HepG2 (cell line): ENCODE measurements around the gene GRAMD4. TPM values are rescaled to one million over a fixed set of nuclear protein-coding genes. Genes with fewer than 3 reads are reported as not detected.
A peak's percentile ranks its signal among the peaks of the same experiment; 100 is the strongest.

Experiments used
- NCOR1 ChIP-seq: fragments of 200-600 bp; sonication (generic); IDR thresholded peaks from 2 replicates; pipeline ENCODE4 v1.7.0; 2017; ENCODE audit warnings: antibody characterized with exemption, low read length, borderline replicate concordance
- NR2F2 ChIP-seq: IDR thresholded peaks from 2 replicates; pipeline ENCODE4 v1.6.1; 2012; ENCODE audit warnings: low read depth, inconsistent platforms, borderline replicate concordance
- PAF1 ChIP-seq: IDR thresholded peaks from 2 replicates; pipeline ENCODE4 v1.6.1; 2016; ENCODE audit warnings: missing genetic modification reagents, missing compliant biosample characterization
- SKI ChIP-seq: fragments of 450-650 bp; IDR thresholded peaks from one replicate; pipeline ENCODE4 v1.6.1; 2018; ENCODE audit warnings: mild to moderate bottlenecking; ENCODE audit not compliant: partially characterized antibody
- SNAPC2 ChIP-seq: sonication (generic); formaldehyde crosslinking; IDR thresholded peaks from 2 replicates; pipeline ENCODE4 v1.8.1; 2022; ENCODE audit warnings: mild to moderate bottlenecking, missing genetic modification reagents
- STAG1 ChIP-seq: sonication (generic); formaldehyde crosslinking; IDR thresholded peaks from 2 replicates; pipeline ENCODE4 v1.4.0; 2020; ENCODE audit warnings: missing genetic modification reagents
- TCF12 ChIP-seq, 2 experiments: fragments of 450-650 bp in 1 of 2; sonication (generic) in 1 of 2; formaldehyde crosslinking in 1 of 2; IDR thresholded peaks; 2 replicates each; pipeline versions ENCODE4 v1.6.1 to v1.8.0; 2017 to 2022; ENCODE audit warnings: antibody characterized with exemption in 1 of 2, mild to moderate bottlenecking in 1 of 2, missing genetic modification reagents in 1 of 2, moderate library complexity in 1 of 2
- TCF7 ChIP-seq: sonication (generic); IDR thresholded peaks from 2 replicates; pipeline ENCODE4 v1.6.1; 2016; ENCODE audit warnings: antibody characterized with exemption, low read depth
- ZEB1 ChIP-seq: IDR thresholded peaks from 2 replicates; pipeline ENCODE4 v1.6.1; 2012; ENCODE audit warnings: mild to moderate bottlenecking, low read depth, inconsistent platforms; ENCODE audit not compliant: insufficient replicate concordance
- ZNF17 ChIP-seq: sonication (generic); formaldehyde crosslinking; IDR thresholded peaks from 2 replicates; pipeline ENCODE4 v1.5.0; 2020; ENCODE audit warnings: mild to moderate bottlenecking, missing genetic modification reagents
- ZNF652 ChIP-seq: IDR thresholded peaks from 2 replicates; pipeline ENCODE4 v1.6.1; 2016; ENCODE audit warnings: low read depth, borderline replicate concordance
- ZNF780A ChIP-seq: sonication (generic); formaldehyde crosslinking; IDR thresholded peaks from 2 replicates; pipeline ENCODE4 v1.8.0; 2022; ENCODE audit warnings: mild to moderate bottlenecking, missing genetic modification reagents, moderate library complexity
- ZNF790 ChIP-seq: sonication (generic); formaldehyde crosslinking; IDR thresholded peaks from 2 replicates; pipeline ENCODE4 v1.8.0; 2022; ENCODE audit warnings: missing genetic modification reagents, mild to moderate bottlenecking, borderline replicate concordance
- ZNF816 ChIP-seq: sonication (generic); formaldehyde crosslinking; IDR thresholded peaks from 2 replicates; pipeline ENCODE4 v1.8.0; 2022; ENCODE audit warnings: missing genetic modification reagents, mild to moderate bottlenecking, borderline replicate concordance
- polyA plus RNA-seq, 8 experiments: library from polyadenylated mRNA; depleted of rRNA in 3 of 8; stranded (reverse) in 7 of 8; unstranded in 1 of 8; fragments of >200 nt; fragmentation: Illumina TruSeq in 4 of 8; extraction: Trizol in 4 of 8; gene quantifications; 2 replicates each; pipeline versions ENCODE4 v1.2.1 to v1.2.3, GENCODE V29; 2011 to 2016; ENCODE audit warnings: low read depth in 4 of 8, missing spikeins in 1 of 8, mixed read lengths in 1 of 8; ENCODE audit not compliant: insufficient read depth in 1 of 8
- total RNA-seq, 5 experiments: library from RNA; depleted of rRNA; stranded (reverse); fragments of >200 nt; fragmentation: Illumina TruSeq; extraction: Trizol; gene quantifications; 2 replicates each; pipeline ENCODE4 v1.2.3, GENCODE V29; 2016; ENCODE audit warnings: low read depth in 1 of 5
- TF ChIP-seq, protein P1 (sequence below): IDR thresholded peaks from 2 replicates; pipeline ENCODE4 v1.6.1; 2012; ENCODE audit warnings: inconsistent platforms
- TF ChIP-seq, protein P2 (sequence below): sonication (generic); formaldehyde crosslinking; IDR thresholded peaks from 2 replicates; pipeline ENCODE4 v1.5.0; 2020; ENCODE audit warnings: mild to moderate bottlenecking, missing genetic modification reagents
- TF ChIP-seq, protein P3 (sequence below): sonication (generic); formaldehyde crosslinking; conservative IDR thresholded peaks from 2 replicates; pipeline ENCODE4 v1.4.0; 2020; ENCODE audit warnings: missing genetic modification reagents
- TF ChIP-seq, protein P4 (sequence below), 2 experiments: IDR thresholded peaks; 2 replicates each; pipeline ENCODE4 v1.6.1; 2011 to 2012; ENCODE audit warnings: low read length in 2 of 2, borderline replicate concordance in 1 of 2, low read depth in 1 of 2, mild to moderate bottlenecking in 1 of 2, moderate library complexity in 1 of 2
- TF ChIP-seq, protein P5 (sequence below), 2 experiments: sonication (generic) in 1 of 2; formaldehyde crosslinking in 1 of 2; IDR thresholded peaks; 2 replicates each; pipeline versions ENCODE4 v1.5.1 to v1.6.1; 2011 to 2020; ENCODE audit warnings: borderline replicate concordance in 1 of 2, low read depth in 1 of 2, low read length in 1 of 2, mild to moderate bottlenecking in 1 of 2, missing genetic modification reagents in 1 of 2, moderate library complexity in 1 of 2

Gene GRAMD4
- total and polyA plus RNA-seq, 2 of the 13 experiments (the other 11 are each of a cell fraction or from before 2014, with no cell fraction given): 15.2 to 15.7 TPM

DNA sequence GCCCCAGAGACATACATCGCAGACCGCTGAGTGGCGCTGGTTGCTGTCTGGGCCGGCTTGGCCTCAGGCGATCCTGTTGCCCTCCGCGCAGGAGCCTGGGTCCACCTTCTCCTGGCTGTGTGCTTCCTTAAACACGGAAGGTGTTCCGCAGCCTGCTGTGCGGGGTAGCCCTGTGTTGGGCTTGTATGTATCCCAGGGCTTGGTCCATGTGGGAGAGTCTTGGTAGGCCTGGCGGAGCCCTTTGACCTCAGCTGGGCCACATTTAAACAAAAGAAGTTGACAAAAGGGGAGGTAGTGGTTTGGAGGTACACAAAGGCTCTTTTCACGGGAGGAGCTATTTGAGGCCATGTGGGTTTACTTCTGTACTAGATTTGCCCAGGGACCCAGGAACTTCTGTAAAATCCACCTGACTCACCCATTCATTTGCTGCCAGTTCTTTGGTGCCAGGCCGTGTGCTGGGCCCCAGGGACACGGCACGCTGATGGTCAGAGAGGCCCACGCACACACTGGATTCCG lies 11.0 kb upstream of the GRAMD4 start (continued):
- TF ChIP-seq SKI (no peak), NCOR1 (no peak; the same call in 1 of the 2 replicates), ZNF17 (no peak), SNAPC2 (CRISPR knock-in tag) (no peak), TCF12 (IDR thresholded peaks at IDR 0.05) (no peak), TCF12 (CRISPR knock-in tag; IDR thresholded peaks at IDR 0.05) (no peak), ZNF790 (no peak), PAF1 (no peak), TCF7 (no peak), ZNF652 (no peak), ZNF816 (CRISPR knock-in tag) (no peak), NR2F2 (peak; percentile 93), STAG1 (CRISPR knock-in tag) (peak; percentile 64), ZEB1 (no peak), ZNF780A (CRISPR knock-in tag) (no peak)
- TF ChIP-seq, protein P1, sequence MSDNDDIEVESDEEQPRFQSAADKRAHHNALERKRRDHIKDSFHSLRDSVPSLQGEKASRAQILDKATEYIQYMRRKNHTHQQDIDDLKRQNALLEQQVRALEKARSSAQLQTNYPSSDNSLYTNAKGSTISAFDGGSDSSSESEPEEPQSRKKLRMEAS: peak; percentile 74
- TF ChIP-seq, protein P2, sequence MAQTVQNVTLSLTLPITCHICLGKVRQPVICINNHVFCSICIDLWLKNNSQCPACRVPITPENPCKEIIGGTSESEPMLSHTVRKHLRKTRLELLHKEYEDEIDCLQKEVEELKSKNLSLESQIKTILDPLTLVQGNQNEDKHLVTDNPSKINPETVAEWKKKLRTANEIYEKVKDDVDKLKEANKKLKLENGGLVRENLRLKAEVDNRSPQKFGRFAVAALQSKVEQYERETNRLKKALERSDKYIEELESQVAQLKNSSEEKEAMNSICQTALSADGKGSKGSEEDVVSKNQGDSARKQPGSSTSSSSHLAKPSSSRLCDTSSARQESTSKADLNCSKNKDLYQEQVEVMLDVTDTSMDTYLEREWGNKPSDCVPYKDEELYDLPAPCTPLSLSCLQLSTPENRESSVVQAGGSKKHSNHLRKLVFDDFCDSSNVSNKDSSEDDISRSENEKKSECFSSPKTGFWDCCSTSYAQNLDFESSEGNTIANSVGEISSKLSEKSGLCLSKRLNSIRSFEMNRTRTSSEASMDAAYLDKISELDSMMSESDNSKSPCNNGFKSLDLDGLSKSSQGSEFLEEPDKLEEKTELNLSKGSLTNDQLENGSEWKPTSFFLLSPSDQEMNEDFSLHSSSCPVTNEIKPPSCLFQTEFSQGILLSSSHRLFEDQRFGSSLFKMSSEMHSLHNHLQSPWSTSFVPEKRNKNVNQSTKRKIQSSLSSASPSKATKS (CRISPR knock-in tag): no peak
- TF ChIP-seq, protein P3, sequence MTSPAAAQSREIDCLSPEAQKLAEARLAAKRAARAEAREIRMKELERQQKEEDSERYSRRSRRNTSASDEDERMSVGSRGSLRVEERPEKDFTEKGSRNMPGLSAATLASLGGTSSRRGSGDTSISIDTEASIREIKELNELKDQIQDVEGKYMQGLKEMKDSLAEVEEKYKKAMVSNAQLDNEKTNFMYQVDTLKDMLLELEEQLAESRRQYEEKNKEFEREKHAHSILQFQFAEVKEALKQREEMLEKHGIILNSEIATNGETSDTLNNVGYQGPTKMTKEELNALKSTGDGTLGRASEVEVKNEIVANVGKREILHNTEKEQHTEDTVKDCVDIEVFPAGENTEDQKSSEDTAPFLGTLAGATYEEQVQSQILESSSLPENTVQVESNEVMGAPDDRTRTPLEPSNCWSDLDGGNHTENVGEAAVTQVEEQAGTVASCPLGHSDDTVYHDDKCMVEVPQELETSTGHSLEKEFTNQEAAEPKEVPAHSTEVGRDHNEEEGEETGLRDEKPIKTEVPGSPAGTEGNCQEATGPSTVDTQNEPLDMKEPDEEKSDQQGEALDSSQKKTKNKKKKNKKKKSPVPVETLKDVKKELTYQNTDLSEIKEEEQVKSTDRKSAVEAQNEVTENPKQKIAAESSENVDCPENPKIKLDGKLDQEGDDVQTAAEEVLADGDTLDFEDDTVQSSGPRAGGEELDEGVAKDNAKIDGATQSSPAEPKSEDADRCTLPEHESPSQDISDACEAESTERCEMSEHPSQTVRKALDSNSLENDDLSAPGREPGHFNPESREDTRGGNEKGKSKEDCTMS: no peak
- TF ChIP-seq, protein P4, sequence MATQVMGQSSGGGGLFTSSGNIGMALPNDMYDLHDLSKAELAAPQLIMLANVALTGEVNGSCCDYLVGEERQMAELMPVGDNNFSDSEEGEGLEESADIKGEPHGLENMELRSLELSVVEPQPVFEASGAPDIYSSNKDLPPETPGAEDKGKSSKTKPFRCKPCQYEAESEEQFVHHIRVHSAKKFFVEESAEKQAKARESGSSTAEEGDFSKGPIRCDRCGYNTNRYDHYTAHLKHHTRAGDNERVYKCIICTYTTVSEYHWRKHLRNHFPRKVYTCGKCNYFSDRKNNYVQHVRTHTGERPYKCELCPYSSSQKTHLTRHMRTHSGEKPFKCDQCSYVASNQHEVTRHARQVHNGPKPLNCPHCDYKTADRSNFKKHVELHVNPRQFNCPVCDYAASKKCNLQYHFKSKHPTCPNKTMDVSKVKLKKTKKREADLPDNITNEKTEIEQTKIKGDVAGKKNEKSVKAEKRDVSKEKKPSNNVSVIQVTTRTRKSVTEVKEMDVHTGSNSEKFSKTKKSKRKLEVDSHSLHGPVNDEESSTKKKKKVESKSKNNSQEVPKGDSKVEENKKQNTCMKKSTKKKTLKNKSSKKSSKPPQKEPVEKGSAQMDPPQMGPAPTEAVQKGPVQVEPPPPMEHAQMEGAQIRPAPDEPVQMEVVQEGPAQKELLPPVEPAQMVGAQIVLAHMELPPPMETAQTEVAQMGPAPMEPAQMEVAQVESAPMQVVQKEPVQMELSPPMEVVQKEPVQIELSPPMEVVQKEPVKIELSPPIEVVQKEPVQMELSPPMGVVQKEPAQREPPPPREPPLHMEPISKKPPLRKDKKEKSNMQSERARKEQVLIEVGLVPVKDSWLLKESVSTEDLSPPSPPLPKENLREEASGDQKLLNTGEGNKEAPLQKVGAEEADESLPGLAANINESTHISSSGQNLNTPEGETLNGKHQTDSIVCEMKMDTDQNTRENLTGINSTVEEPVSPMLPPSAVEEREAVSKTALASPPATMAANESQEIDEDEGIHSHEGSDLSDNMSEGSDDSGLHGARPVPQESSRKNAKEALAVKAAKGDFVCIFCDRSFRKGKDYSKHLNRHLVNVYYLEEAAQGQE (IDR thresholded peaks at IDR 0.05; ENCODE audit: borderline replicate concordance in 1 of 2, low read depth in 1 of 2, low read length in 2 of 2): peak in 1 of 2 experiments; percentile 43; a peak in 1 of 4 replicates
- TF ChIP-seq, protein P5, sequence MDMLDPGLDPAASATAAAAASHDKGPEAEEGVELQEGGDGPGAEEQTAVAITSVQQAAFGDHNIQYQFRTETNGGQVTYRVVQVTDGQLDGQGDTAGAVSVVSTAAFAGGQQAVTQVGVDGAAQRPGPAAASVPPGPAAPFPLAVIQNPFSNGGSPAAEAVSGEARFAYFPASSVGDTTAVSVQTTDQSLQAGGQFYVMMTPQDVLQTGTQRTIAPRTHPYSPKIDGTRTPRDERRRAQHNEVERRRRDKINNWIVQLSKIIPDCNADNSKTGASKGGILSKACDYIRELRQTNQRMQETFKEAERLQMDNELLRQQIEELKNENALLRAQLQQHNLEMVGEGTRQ (IDR thresholded peaks at IDR 0.05; ENCODE audit: low read depth, low read length): no peak
- TF ChIP-seq, protein P5 (CRISPR knock-in tag; IDR thresholded peaks at IDR 0.05; ENCODE audit: borderline replicate concordance): no peak
